ENCODE measurements around the gene SPTLC1.
"Not testable (repeated sequence)": the region's sequence is repeated elsewhere in the genome, so short reads cannot be mapped to it uniquely, and the experiment has no call there.

- not testable (repeated sequence) for TF ChIP-seq CTCF (IDR thresholded peaks at IDR 0.05); JUN (IDR thresholded peaks at IDR 0.05); SMC3 (IDR thresholded peaks at IDR 0.05); RFX5 (IDR thresholded peaks at IDR 0.05); MAFK (IDR thresholded peaks at IDR 0.05; ENCODE audit: partially characterized antibody); RCOR1 (IDR thresholded peaks at IDR 0.05; ENCODE audit: low read depth, low read length); ZNF302 (CRISPR knock-in tag; IDR thresholded peaks at IDR 0.05); BHLHE40 (IDR thresholded peaks at IDR 0.05; ENCODE audit: low read depth, low read length); POLR2A (IDR thresholded peaks at IDR 0.05; ENCODE audit: low read length); KDM1A (IDR thresholded peaks at IDR 0.05; ENCODE audit: low read depth); PBX3 (IDR thresholded peaks at IDR 0.05); EP300 (IDR thresholded peaks at IDR 0.05)
Measured at GRCh38 chr9:92153466-92154415, 38.5 kb upstream of the SPTLC1 start.
